NT2/D1 (cell line): ENCODE data around the gene FBLIM1.

ENCODE experiments used
- SUZ12 ChIP-seq: IDR thresholded peaks from 2 replicates; pipeline ENCODE4 v1.6.1; 2011; ENCODE audit not compliant: insufficient read length, insufficient read depth; ENCODE audit errors: extremely low read depth
- YY1 ChIP-seq: IDR thresholded peaks from 2 replicates; pipeline ENCODE4 v1.6.1; 2011; ENCODE audit not compliant: insufficient read length, insufficient read depth
- ZNF274 ChIP-seq: IDR thresholded peaks from 2 replicates; pipeline ENCODE4 v1.6.1; 2011; ENCODE audit warnings: mild to moderate bottlenecking, low read depth, low read length

DNA sequence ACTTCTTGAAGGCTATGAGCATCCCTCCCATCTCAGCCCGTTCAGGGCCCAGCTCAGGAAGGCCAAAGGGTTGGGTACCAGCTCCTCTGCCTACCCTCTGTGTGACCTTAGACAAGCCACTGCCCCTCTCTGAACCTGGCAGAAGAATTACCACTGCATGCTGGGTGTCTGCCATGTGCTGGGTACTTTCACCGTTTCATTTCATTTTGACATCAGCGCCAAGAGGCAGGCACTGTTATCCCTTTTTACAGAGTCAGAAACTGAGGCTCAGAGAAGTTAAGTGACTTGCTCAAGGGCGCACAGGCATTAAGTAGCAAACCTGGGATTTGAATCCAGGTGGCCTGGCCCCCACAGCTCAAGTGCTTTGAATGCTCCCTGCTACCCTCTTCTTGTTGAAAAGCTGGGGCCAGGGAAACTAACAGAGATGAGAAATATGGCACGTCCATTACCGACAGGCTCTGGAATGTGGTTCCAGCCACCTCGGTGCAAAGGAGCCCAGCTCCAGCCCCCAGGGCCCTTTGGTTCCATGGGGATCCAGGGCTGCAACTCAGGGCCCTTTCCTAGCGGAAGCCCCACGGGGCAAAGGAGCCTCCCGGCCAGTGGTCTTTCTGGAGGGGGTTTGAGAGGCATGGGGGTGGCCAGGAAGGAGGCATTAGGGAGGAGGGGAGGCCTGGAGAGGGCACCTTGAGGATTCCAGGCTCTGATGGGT, 9.8 kb upstream of the FBLIM1 start:
- TF ChIP-seq ZNF274 (no peak), YY1 (no peak), SUZ12 (no peak)
